Neural crest cell (in vitro differentiated cells): Measurements from ENCODE around the gene KRT10. TPM values are rescaled to one million over a fixed set of nuclear protein-coding genes. Genes with fewer than 3 reads are reported as not detected.
"Not testable (repeated sequence)": the region's sequence is repeated elsewhere in the genome, so short reads cannot be mapped to it uniquely, and the experiment has no call there.

Experiments
- DNase-seq: peaks from one replicate; pipeline ENCODE4 v3.0.0; 2021; ENCODE audit warnings: low read depth, mixed read lengths, low spot score
- H3K27ac Mint-ChIP-seq: one replicate; pipeline ENCODE4 v1.8.0; 2021; ENCODE audit warnings: mild to moderate bottlenecking, mixed read lengths; ENCODE audit not compliant: unreplicated experiment
- H3K27me3 Mint-ChIP-seq: 2 replicates; pipeline ENCODE4 v1.8.0; 2021; ENCODE audit warnings: low read depth, mild to moderate bottlenecking, mixed read lengths
- H3K36me3 Mint-ChIP-seq: 2 replicates; pipeline ENCODE4 v1.8.0; 2021; ENCODE audit warnings: low read depth, mild to moderate bottlenecking, mixed read lengths
- H3K4me1 Mint-ChIP-seq: 2 replicates; pipeline ENCODE4 v1.8.0; 2021; ENCODE audit warnings: mixed read lengths
- H3K4me3 Mint-ChIP-seq: one replicate; pipeline ENCODE4 v1.8.0; 2021; ENCODE audit warnings: mild to moderate bottlenecking, mixed read lengths
- H3K9me3 Mint-ChIP-seq: 2 replicates; pipeline ENCODE4 v1.8.0; 2021; ENCODE audit warnings: mixed read lengths
- CTCF ChIP-seq: fragments of 200-600 bp; sonication (generic); conservative IDR thresholded peaks from 2 replicates; pipeline ENCODE4 v1.5.0; 2021; ENCODE audit warnings: antibody characterized with exemption, mild to moderate bottlenecking
- total RNA-seq: library from RNA; stranded (reverse); gene quantifications from 2 replicates; pipeline ENCODE4 v1.2.1, GENCODE V29; 2021

KRT10 gene
- total RNA-seq, 1 donor from 2014 or later, result 39.1 TPM

- H3K27me3 Mint-ChIP-seq, result peaks cover 42% of the 10 kb centered on the region
- no peak for DNase-seq
- peak overlapping the region; percentile 87 for H3K4me3 Mint-ChIP-seq
- peaks cover 15% of the 10 kb centered on the region for H3K4me1 Mint-ChIP-seq
- H3K36me3 Mint-ChIP-seq, result peaks cover 22% of the 10 kb centered on the region
- peaks cover 11% of the 10 kb centered on the region for H3K9me3 Mint-ChIP-seq
- no peak overlapping the region for H3K27ac Mint-ChIP-seq
- no peak for TF ChIP-seq CTCF
Measured at GRCh38 chr17:40817103-40817682, 5.2 kb downstream of the KRT10 start.

- peak overlapping the region; percentile 87 for H3K4me3 Mint-ChIP-seq
Measured at GRCh38 chr17:40816569-40816968, 5.8 kb downstream of the KRT10 start.

GRCh38 chr17:40815381-40815780 lies 7.0 kb downstream of the KRT10 start:
- H3K36me3 Mint-ChIP-seq, result peaks cover 21% of the 10 kb centered on the region
- peaks cover 15% of the 10 kb centered on the region for H3K4me1 Mint-ChIP-seq
- no peak overlapping the region for H3K27ac Mint-ChIP-seq
- peak overlapping the region; percentile 32 for H3K4me3 Mint-ChIP-seq
- TF ChIP-seq CTCF, result no peak
- peaks cover 54% of the 10 kb centered on the region for H3K27me3 Mint-ChIP-seq
- no peak for DNase-seq
- H3K9me3 Mint-ChIP-seq, result peaks cover 11% of the 10 kb centered on the region

More at GRCh38 chr17:40816569-40816968, 5.8 kb downstream of the KRT10 start:
- peaks cover 15% of the 10 kb centered on the region for H3K4me1 Mint-ChIP-seq
- H3K36me3 Mint-ChIP-seq, result peaks cover 22% of the 10 kb centered on the region
- peaks cover 44% of the 10 kb centered on the region for H3K27me3 Mint-ChIP-seq
- no peak for TF ChIP-seq CTCF
- H3K9me3 Mint-ChIP-seq, result peaks cover 11% of the 10 kb centered on the region
- H3K27ac Mint-ChIP-seq, result no peak overlapping the region
- DNase-seq, result no peak

GRCh38 chr17:40814657-40815056 lies 7.8 kb downstream of the KRT10 start:
- peaks cover 19% of the 10 kb centered on the region for H3K36me3 Mint-ChIP-seq
- H3K4me3 Mint-ChIP-seq, DNase-seq, H3K27ac Mint-ChIP-seq: not testable (repeated sequence)
- peaks cover 11% of the 10 kb centered on the region for H3K9me3 Mint-ChIP-seq
- peaks cover 13% of the 10 kb centered on the region for H3K4me1 Mint-ChIP-seq
- peaks cover 56% of the 10 kb centered on the region for H3K27me3 Mint-ChIP-seq

- Mint-ChIP-seq H3K27ac (no peak overlapping the region), H3K4me1 (peaks cover 10% of the 10 kb centered on the region), H3K27me3 (peaks cover 62% of the 10 kb centered on the region), H3K36me3 (peaks cover 16% of the 10 kb centered on the region), H3K4me3 (no peak overlapping the region), H3K9me3 (peaks cover 11% of the 10 kb centered on the region)
- no peak for DNase-seq
- TF ChIP-seq CTCF, result no peak
Measured at GRCh38 chr17:40813804-40814203, 8.6 kb downstream of the KRT10 start.

- H3K36me3 Mint-ChIP-seq, result peaks cover 11% of the 10 kb centered on the region
- H3K4me3 Mint-ChIP-seq, result no peak overlapping the region
- peaks cover 74% of the 10 kb centered on the region for H3K27me3 Mint-ChIP-seq
- peaks cover 4% of the 10 kb centered on the region for H3K4me1 Mint-ChIP-seq
- peaks cover 11% of the 10 kb centered on the region for H3K9me3 Mint-ChIP-seq
- no peak for DNase-seq
- H3K27ac Mint-ChIP-seq, result no peak overlapping the region
- no peak for TF ChIP-seq CTCF
Measured at GRCh38 chr17:40812639-40813038, 9.8 kb downstream of the KRT10 start.
